H1 (cell line): ENCODE measurements around the gene VIPR1. TPM values are rescaled to one million over a fixed set of nuclear protein-coding genes. Genes with fewer than 3 reads are reported as not detected.

Experiments
- CTCF ChIA-PET: fragments of 300-600 bp; sonication (Branson Sonifier 250); formaldehyde crosslinking; loops from one replicate; lab custom pipeline; 2021; ENCODE audit not compliant: partially characterized antibody; lab: Charles Lee
- POLR2A ChIA-PET: fragments of 300-600 bp; sonication (Branson Sonifier 250); formaldehyde crosslinking; loops from one replicate; lab custom pipeline; 2021; ENCODE audit warnings: inconsistent platforms; ENCODE audit not compliant: partially characterized antibody; lab: Charles Lee
- DNase-seq, 2 experiments: peaks; one replicate each; pipeline versions ENCODE4 v3.0.0 to v3.0.0-alpha.2; 2010 to 2022; ENCODE audit warnings: low spot score in 2 of 2, low read depth in 1 of 2, mixed read lengths in 1 of 2
- FAIRE-seq: peaks from 2 replicates; lab custom pipeline; 2011; peaks lifted over from hg19 to GRCh38; lab: Jason Lieb, UNC
- H2AFZ ChIP-seq: 2 replicates; pipeline ENCODE4 v1.8.1; 2012; ENCODE audit warnings: low read length, inconsistent platforms
- H2AK5ac ChIP-seq: 2 replicates; pipeline ENCODE4 v1.6.1; 2013; ENCODE audit warnings: low read depth, low read length
- H2BK120ac ChIP-seq: replicated peaks from 2 replicates; pipeline ENCODE3; 2013; ENCODE audit warnings: low read depth, low read length, inconsistent platforms
- H2BK12ac ChIP-seq: 2 replicates; pipeline ENCODE4 v1.6.1; 2013; ENCODE audit warnings: low read depth, low read length
- H2BK15ac ChIP-seq: 2 replicates; pipeline ENCODE4 v1.6.1; 2013; ENCODE audit warnings: low read length
- H2BK20ac ChIP-seq: 2 replicates; pipeline ENCODE4 v1.6.1; 2013; ENCODE audit warnings: low read length
- H2BK5ac ChIP-seq: 2 replicates; pipeline ENCODE4 v1.6.1; 2013; ENCODE audit warnings: low read depth, low read length
- H3K14ac ChIP-seq: 2 replicates; pipeline ENCODE4 v1.6.1; 2013; ENCODE audit warnings: inconsistent platforms; ENCODE audit not compliant: insufficient read length
- H3K18ac ChIP-seq: 2 replicates; pipeline ENCODE4 v1.6.1; 2013; ENCODE audit warnings: low read length; ENCODE audit errors: extremely low read depth
- H3K23ac ChIP-seq: 2 replicates; pipeline ENCODE4 v1.6.1; 2013; ENCODE audit warnings: inconsistent platforms; ENCODE audit not compliant: insufficient read length
- H3K23me2 ChIP-seq: 2 replicates; pipeline ENCODE4 v1.6.1; 2013; ENCODE audit warnings: low read depth, low read length
- H3K27ac ChIP-seq: 2 replicates; pipeline ENCODE4 v1.6.1; 2011; ENCODE audit warnings: low read depth, low read length, inconsistent platforms
- H3K27me3 ChIP-seq, 4 experiments: replicated peaks in 1 of 4; 1 replicate in 1 of 4; 2 replicates in 3 of 4; pipeline versions ENCODE4 v1.6.1 to v1.8.1; 2011 to 2013; ENCODE audit warnings: low read length in 3 of 4, mild to moderate bottlenecking in 3 of 4, inconsistent platforms in 2 of 4, mixed read lengths in 2 of 4, moderate library complexity in 1 of 4; ENCODE audit not compliant: control insufficient read depth in 3 of 4, insufficient read depth in 3 of 4; ENCODE audit errors: extremely low read depth in 1 of 4
- H3K36me3 ChIP-seq, 4 experiments: 2 replicates each; pipeline versions ENCODE4 v1.6.1 to v1.8.1; 2011 to 2013; ENCODE audit warnings: mild to moderate bottlenecking in 4 of 4, low read length in 3 of 4, moderate library complexity in 2 of 4, control low read depth in 1 of 4, inconsistent platforms in 1 of 4; ENCODE audit not compliant: insufficient read depth in 4 of 4, control insufficient read depth in 2 of 4
- H3K4ac ChIP-seq: replicated peaks from 2 replicates; pipeline ENCODE3; 2013; ENCODE audit warnings: low read length, low read depth, mixed read lengths, inconsistent platforms; ENCODE audit not compliant: insufficient read length
- H3K4me1 ChIP-seq, 4 experiments: replicated peaks in 1 of 4; 1 replicate in 1 of 4; 2 replicates in 3 of 4; pipeline versions ENCODE4 v1.6.1 to v1.8.1; 2011 to 2013; ENCODE audit warnings: low read length in 3 of 4, inconsistent platforms in 2 of 4, mixed read lengths in 1 of 4; ENCODE audit not compliant: insufficient read depth in 4 of 4, control insufficient read depth in 3 of 4
- H3K4me2 ChIP-seq, 2 experiments: 2 replicates each; pipeline versions ENCODE4 v1.6.1 to v1.8.1; 2011 to 2013; ENCODE audit warnings: low read depth in 2 of 2, low read length in 2 of 2, control low read depth in 1 of 2, inconsistent platforms in 1 of 2, mild to moderate bottlenecking in 1 of 2; ENCODE audit not compliant: insufficient read depth in 1 of 2
- H3K4me3 ChIP-seq, 4 experiments: fragments of 200-600, 300-600 bp in 1 of 4; sonication (generic), shearing (Covaris generic), sonication (Bioruptor Twin) in 1 of 4; 2 replicates each; pipeline versions ENCODE4 v1.5.1 to v1.8.1; 2011 to 2016; ENCODE audit warnings: low read length in 4 of 4, low read depth in 3 of 4, control low read depth in 2 of 4, inconsistent platforms in 2 of 4, mild to moderate bottlenecking in 2 of 4, mixed read lengths in 1 of 4, moderate library complexity in 1 of 4; ENCODE audit not compliant: insufficient read depth in 2 of 4; ENCODE audit errors: extremely low read depth in 1 of 4
- H3K56ac ChIP-seq: replicated peaks from 2 replicates; pipeline ENCODE3; 2013; ENCODE audit warnings: low read depth, mild to moderate bottlenecking, mixed read lengths, low read length, inconsistent platforms; ENCODE audit not compliant: insufficient read length
- H3K79me1 ChIP-seq: 2 replicates; pipeline ENCODE4 v1.6.1; 2013; ENCODE audit warnings: low read depth, low read length, control low read depth
- H3K79me2 ChIP-seq, 2 experiments: 2 replicates each; pipeline versions ENCODE4 v1.6.1 to v1.8.1; 2012 to 2013; ENCODE audit warnings: low read length in 2 of 2, mild to moderate bottlenecking in 2 of 2, inconsistent platforms in 1 of 2; ENCODE audit not compliant: insufficient read depth in 2 of 2, control insufficient read depth in 1 of 2
- H3K9ac ChIP-seq, 4 experiments: replicated peaks in 1 of 4; 1 replicate in 1 of 4; 2 replicates in 3 of 4; pipeline versions ENCODE4 v1.6.1 to v1.8.1; 2011 to 2013; ENCODE audit warnings: low read depth in 3 of 4, low read length in 3 of 4, control low read depth in 2 of 4, mild to moderate bottlenecking in 2 of 4, moderate library complexity in 2 of 4, inconsistent platforms in 1 of 4; ENCODE audit errors: extremely low read depth in 1 of 4
- H3K9me3 ChIP-seq, 2 experiments: 2 replicates each; pipeline versions ENCODE4 v1.6.1 to v1.8.1; 2012 to 2013; ENCODE audit warnings: mild to moderate bottlenecking in 2 of 2, moderate library complexity in 2 of 2, control low read depth in 1 of 2, inconsistent platforms in 1 of 2, low read depth in 1 of 2, low read length in 1 of 2, mixed read lengths in 1 of 2; ENCODE audit not compliant: insufficient read depth in 2 of 2
- H4K20me1 ChIP-seq, 2 experiments: replicated peaks in 1 of 2; 2 replicates each; pipeline versions ENCODE3 to v1.8.1; 2011 to 2013; ENCODE audit warnings: inconsistent platforms in 2 of 2, low read length in 2 of 2, mild to moderate bottlenecking in 1 of 2; ENCODE audit not compliant: insufficient read depth in 2 of 2, control insufficient read depth in 1 of 2
- H4K5ac ChIP-seq: 2 replicates; pipeline ENCODE4 v1.6.1; 2013; ENCODE audit warnings: low read length, low read depth, mixed read lengths, inconsistent platforms; ENCODE audit not compliant: insufficient read length
- H4K8ac ChIP-seq: 2 replicates; pipeline ENCODE4 v1.8.0; 2013; ENCODE audit warnings: mild to moderate bottlenecking, moderate library complexity, low read length, inconsistent platforms; ENCODE audit not compliant: insufficient read depth; ENCODE audit errors: extremely low read depth
- H4K91ac ChIP-seq: replicated peaks from 2 replicates; pipeline ENCODE3; 2013; ENCODE audit warnings: low read length, mixed read lengths, inconsistent platforms; ENCODE audit not compliant: insufficient read length
- EP300 ChIP-seq, 2 experiments: IDR thresholded peaks; 1 replicate in 1 of 2; 2 replicates in 1 of 2; pipeline ENCODE4 v1.6.1; 2011 to 2012; ENCODE audit warnings: low read depth in 2 of 2, low read length in 2 of 2, mild to moderate bottlenecking in 2 of 2, borderline replicate concordance in 1 of 2, inconsistent platforms in 1 of 2, moderate library complexity in 1 of 2
- WGBS, 2 experiments: shearing (Covaris generic) in 1 of 2; methylation state at CpG; one replicate each; pipeline versions ENCODE4 v1.1.6 to v1.1.7; 2013 to 2015; ENCODE audit warnings: low lambda C conversion rate in 2 of 2, mixed read lengths in 2 of 2, inconsistent platforms in 1 of 2, low coverage in 1 of 2, missing lambda C conversion rate in 1 of 2; ENCODE audit not compliant: insufficient replicate concordance in 2 of 2, insufficient coverage in 1 of 2, insufficient read length in 1 of 2; ENCODE audit errors: extremely low coverage in 1 of 2, missing lambda C conversion rate in 1 of 2; 5-methylcytosine and 5-hydroxymethylcytosine counted together
- polyA plus RNA-seq, 7 experiments: library from polyadenylated mRNA; depleted of rRNA in 3 of 7; stranded (reverse) in 5 of 7; unstranded in 2 of 7; fragments of >200 nt in 5 of 7; fragments of 200-250 nt in 2 of 7; gene quantifications; 1 replicate in 5 of 7; 2 replicates in 1 of 7; 4 replicates in 1 of 7; pipeline versions ENCODE4 v1.2.1 to v1.2.3, GENCODE V29; 2011 to 2013; ENCODE audit warnings: missing spikeins in 2 of 7, mixed read lengths in 2 of 7
- total RNA-seq: library from RNA; stranded (reverse); fragmentation: NEBNext Ultra II Directional; extraction: Animal tissue kit (Norgen Biotek cat#: 25700); gene quantifications from 2 replicates; pipeline ENCODE4 v1.2.1, GENCODE V29; 2021

VIPR1 gene
- total and polyA plus RNA-seq, 2 of the 8 experiments (the other 6 are each of a cell fraction or from before 2014, with no cell fraction given) = 7.8 to 10.1 TPM

- Histone ChIP-seq H2BK120ac (no peak overlapping the region), H3K27me3 (no peaks in the 10 kb centered on the region), H3K4me2 (no peak overlapping the region), H3K56ac (no peak overlapping the region), H3K23ac (no peak overlapping the region), H2BK12ac (no peak overlapping the region), H2AFZ (no peak overlapping the region), H3K79me2 (peaks cover 0 to 66% of the 10 kb centered on the region in 2 experiments; a peak in 3 of 4 replicates), H3K18ac (no peak overlapping the region), H2BK15ac (no peak overlapping the region), H3K79me1 (no peaks in the 10 kb centered on the region), H2BK20ac (no peak overlapping the region), H3K14ac (no peak overlapping the region), H3K9ac (no peak overlapping the region), H4K5ac (no peak overlapping the region), H2AK5ac (no peak overlapping the region), H4K20me1 (peaks cover 0 to 1% of the 10 kb centered on the region in 2 experiments), H3K23me2 (peaks cover 10% of the 10 kb centered on the region), H3K4me3 (no peak overlapping the region), H3K4ac (no peak overlapping the region), H2BK5ac (no peak overlapping the region), H3K9me3 (peaks cover 0 to 11% of the 10 kb centered on the region in 2 experiments; a peak in 2 of 4 replicates), H3K36me3 (peaks cover 0 to 14% (median 5%) of the 10 kb centered on the region in 4 experiments; a peak in 5 of 8 replicates), H3K27ac (no peak overlapping the region), H4K91ac (no peak overlapping the region), H4K8ac (no peak overlapping the region), H3K4me1 (peaks cover 0 to 7% (median under 1%) of the 10 kb centered on the region in 4 experiments; a peak in 6 of 7 replicates)
- FAIRE-seq = no peak
- CTCF ChIA-PET = interaction anchor here (0.8 to 2.3 kb wide), 3 partner anchors 24 to 156 kb away, joined by 3 to 6 read pairs (median 6); no protein-coding TSS in a partner anchor
- POLR2A ChIA-PET = no interaction called here
- DNase-seq = no peak
- WGBS, 2 experiments = 91% methylated on average over 4 of the region's 4 CpGs; no CpG with 5 or more reads in 1 of the 2 experiments
- TF ChIP-seq EP300 (IDR thresholded peaks at IDR 0.05; ENCODE audit: borderline replicate concordance in 1 of 2, low read depth in 2 of 2, low read length in 2 of 2) = no peak
Observed at GRCh38 chr3:42578054-42578453, 75.6 kb downstream of the VIPR1 start.
